GM12878 (cell line): ENCODE measurements around the gene DHRS4. TPM values are rescaled to one million over a fixed set of nuclear protein-coding genes. Genes with fewer than 3 reads are reported as not detected.
"Not testable (repeated sequence)": the region's sequence is repeated elsewhere in the genome, so short reads cannot be mapped to it uniquely, and the experiment has no call there.

Source experiments
- ATAC-seq: fragments of 200-7000 bp; cut with Tn5 transposase; 3 replicates; pipeline ENCODE4 v1.9.1; 2020; ENCODE audit warnings: mild to moderate bottlenecking, moderate library complexity
- BruUV-seq: library from RNA; stranded (reverse); fragments of 400-500 nt; replicated peaks from 2 replicates; lab custom pipeline; 2021; lab: Mats Ljungman, UMichigan
- CTCF ChIA-PET: fragments of 300-600 bp; sonication (Branson Sonifier 250); formaldehyde crosslinking; extraction: SDS; loops from one replicate; lab custom pipeline; 2021; ENCODE audit warnings: inconsistent platforms; lab: Yijun Ruan, JAX
- POLR2A ChIA-PET: fragments of 350-600 bp; formaldehyde crosslinking; extraction: SDS; loops from one replicate; lab custom pipeline; 2021; ENCODE audit warnings: inconsistent platforms; lab: Charles Lee
- RAD21 ChIA-PET: fragments of 300-600 bp; sonication (Branson Sonifier 250); formaldehyde crosslinking; loops from one replicate; lab custom pipeline; 2023; ENCODE audit warnings: antibody characterized with exemption; ENCODE audit not compliant: unreplicated experiment; lab: Charles Lee
- SMC1A ChIA-PET: fragments of 300-600 bp; sonication (Branson Sonifier 250); formaldehyde crosslinking; loops from one replicate; lab custom pipeline; 2023; ENCODE audit not compliant: unreplicated experiment, uncharacterized antibody; lab: Charles Lee
- DNase-seq: peaks from one replicate; pipeline ENCODE4 v3.0.0-alpha.2; 2011; ENCODE audit warnings: low read depth, low spot score
- FAIRE-seq: peaks from 3 replicates; lab custom pipeline; 2011; peaks lifted over from hg19 to GRCh38; lab: Jason Lieb, UNC
- H2AFZ ChIP-seq: 2 replicates; pipeline ENCODE4 v1.6.0; 2011; ENCODE audit warnings: low read depth, low read length, control low read depth; ENCODE audit not compliant: control insufficient read depth
- H3K27ac ChIP-seq: 2 replicates; pipeline ENCODE4 v1.5.1; 2011; ENCODE audit warnings: control low read depth; ENCODE audit not compliant: control insufficient read depth, insufficient read depth
- H3K27me3 ChIP-seq, 2 experiments: replicated peaks in 1 of 2; 2 replicates each; pipeline versions ENCODE4 v1.6.0 to v1.6.1; 2011; ENCODE audit warnings: low read length in 1 of 2; ENCODE audit not compliant: control insufficient read depth in 2 of 2, insufficient read depth in 2 of 2
- H3K36me3 ChIP-seq, 2 experiments: 2 replicates each; pipeline ENCODE4 v1.5.1; 2011; ENCODE audit warnings: low read length in 1 of 2; ENCODE audit not compliant: control insufficient read depth in 2 of 2, insufficient read depth in 2 of 2
- H3K4me1 ChIP-seq: 2 replicates; pipeline ENCODE4 v1.6.1; 2011; ENCODE audit warnings: mild to moderate bottlenecking, low read length, moderate library complexity, mixed read lengths; ENCODE audit not compliant: control insufficient read depth, insufficient read depth
- H3K4me2 ChIP-seq: 2 replicates; pipeline ENCODE4 v1.6.0; 2011; ENCODE audit warnings: control low read depth; ENCODE audit not compliant: control insufficient read depth, insufficient read depth
- H3K4me3 ChIP-seq: fragments of 200-600 bp; sonication (generic); 2 replicates; pipeline ENCODE4 v1.5.1; 2016
- H3K79me2 ChIP-seq: 2 replicates; pipeline ENCODE4 v1.6.0; 2011; ENCODE audit warnings: low read length; ENCODE audit not compliant: control insufficient read depth, insufficient read depth
- H3K9ac ChIP-seq: 2 replicates; pipeline ENCODE4 v1.8.0; 2011; ENCODE audit warnings: low read length, control low read depth, mixed read lengths; ENCODE audit not compliant: control insufficient read depth, insufficient read depth
- H3K9me3 ChIP-seq: replicated peaks from 3 replicates; pipeline ENCODE4 v1.5.1; 2011; ENCODE audit warnings: mild to moderate bottlenecking, low read length; ENCODE audit not compliant: control insufficient read depth, insufficient read depth
- H4K20me1 ChIP-seq: 2 replicates; pipeline ENCODE4 v1.6.0; 2011; ENCODE audit not compliant: control insufficient read depth, insufficient read depth
- CTCF ChIP-seq, 3 experiments: IDR thresholded peaks in 2 of 3; conservative IDR thresholded peaks in 1 of 3; 2 replicates each; pipeline ENCODE4 v1.5.1; 2011; ENCODE audit warnings: low read depth in 3 of 3, low read length in 3 of 3, mild to moderate bottlenecking in 3 of 3, control low read depth in 2 of 3, moderate library complexity in 2 of 3, inconsistent platforms in 1 of 3, mixed read lengths in 1 of 3; ENCODE audit not compliant: control insufficient read depth in 2 of 3, insufficient read depth in 1 of 3; ENCODE audit errors: extremely low read depth in 1 of 3
- WGBS: methylation state at CpG from one replicate; pipeline ENCODE4 v1.1.6; 2016; ENCODE audit warnings: low lambda C conversion rate; ENCODE audit not compliant: insufficient replicate concordance, insufficient coverage; ENCODE audit errors: missing lambda C conversion rate; 5-methylcytosine and 5-hydroxymethylcytosine counted together
- in situ Hi-C: fragments of 300-500 bp; cut with MboI; formaldehyde crosslinking; loops from 9 replicates; pipeline ENCODE4 v1.14.3; 2018; ENCODE audit warnings: mixed read lengths
- intact Hi-C: fragments of 100-400 bp; cut with micrococcal nuclease; formaldehyde crosslinking; loops from one replicate; pipeline ENCODE4 v1.14.2; 2022; ENCODE audit not compliant: unreplicated experiment
- polyA plus RNA-seq, 11 experiments: library from polyadenylated mRNA; depleted of rRNA in 4 of 11; unstranded in 6 of 11; stranded (reverse) in 5 of 11; fragments of >200 nt; fragmentation: Nextera tagmentation in 4 of 11; fragmentation: Illumina TruSeq in 1 of 11; extraction: Ambion mirVana in 4 of 11; extraction: Trizol in 1 of 11; gene quantifications; 1 replicate in 1 of 11; 2 replicates in 10 of 11; pipeline versions ENCODE4 v1.2.1 to v1.2.3, GENCODE V29; 2011 to 2016; ENCODE audit warnings: inconsistent platforms in 2 of 11, missing spikeins in 2 of 11, low read depth in 1 of 11
- total RNA-seq, 4 experiments: library from RNA; depleted of rRNA in 3 of 4; stranded (reverse); fragments of >200 nt in 3 of 4; fragmentation: Illumina TruSeq in 1 of 4; extraction: Trizol in 1 of 4; gene quantifications; 2 replicates each; pipeline versions ENCODE4 v1.2.1 to v1.2.3, GENCODE V29; 2013 to 2021

DHRS4 gene
- total and polyA plus RNA-seq, 10 of the 15 experiments (the other 5 are each of a cell fraction or from before 2014, with no cell fraction given): 2.4 to 38.1 (median 22.2) TPM

GRCh38 chr14:23974041-23974440 lies 20.5 kb downstream of the DHRS4 start:
- H3K36me3 ChIP-seq, H3K4me2 ChIP-seq, H3K9me3 ChIP-seq, H3K4me3 ChIP-seq, H3K27ac ChIP-seq, ATAC-seq, H3K9ac ChIP-seq, H2AFZ ChIP-seq, H3K4me1 ChIP-seq, H3K27me3 ChIP-seq, BruUV-seq, H3K79me2 ChIP-seq, H4K20me1 ChIP-seq, POLR2A ChIA-PET, DNase-seq, FAIRE-seq: not testable (repeated sequence)
- ChIA-PET CTCF (interaction anchor here (1.0 to 2.2 kb wide), 4 partner anchors 41 to 116 kb away, joined by 3 to 7 read pairs (median 4); no protein-coding TSS in a partner anchor), SMC1A (interaction anchor here (1.2 to 2.4 kb wide), 3 partner anchors 41 to 135 kb away, joined by 7 to 12 read pairs (median 8); no protein-coding TSS in a partner anchor), RAD21 (interaction anchor here (1.1 to 1.2 kb wide), 2 partner anchors 41 to 117 kb away, joined by 3 to 5 read pairs; no protein-coding TSS in a partner anchor)
- in situ Hi-C loops (loop anchor here (10.0 kb wide), 1 partner anchor 61 kb away; no protein-coding TSS in a partner anchor), intact Hi-C loops (loop anchor here (1.0 kb wide), 1 partner anchor 40 kb away; no protein-coding TSS in a partner anchor)

- POLR2A ChIA-PET: interaction anchor here (0.6 kb wide), 1 partner anchor 793 kb away, joined by 3 read pairs; no protein-coding TSS in a partner anchor
- FAIRE-seq, SMC1A ChIA-PET, H4K20me1 ChIP-seq, H3K4me2 ChIP-seq, RAD21 ChIA-PET, BruUV-seq, H3K36me3 ChIP-seq, H3K4me3 ChIP-seq, H2AFZ ChIP-seq, DNase-seq, H3K27ac ChIP-seq, H3K79me2 ChIP-seq, H3K27me3 ChIP-seq, intact Hi-C loops, H3K9ac ChIP-seq, H3K9me3 ChIP-seq, H3K4me1 ChIP-seq: not testable (repeated sequence)
- ATAC-seq: peak; percentile 66
- TF ChIP-seq CTCF (IDR thresholded peaks at IDR 0.05 in 2 of 3, conservative IDR thresholded peaks at IDR 0.05 in 1 of 3; ENCODE audit: control insufficient read depth in 2 of 3, extremely low read depth in 1 of 3, insufficient read depth in 1 of 3, low read depth in 3 of 3, low read length in 3 of 3): 0 out of 6 replicates have a peak, but pooled peaks of 1 of the 3 experiments have one; percentile 9
- WGBS: 57% methylated on average over 2 of the region's 2 CpGs
- in situ Hi-C loops: loop anchor here (5.0 to 10.0 kb wide), 3 partner anchors 35 to 115 kb away; partner anchors contain the start of gene PCK2
- CTCF ChIA-PET: interaction anchor here (0.6 to 1.0 kb wide), 2 partner anchors 37 to 105 kb away, joined by 3 read pairs; no protein-coding TSS in a partner anchor
Observed at GRCh38 chr14:23977208-23977607, 23.6 kb downstream of the DHRS4 start.

GRCh38 chr14:23981951-23982813 lies 28.6 kb downstream of the DHRS4 start:
- H3K9me3 ChIP-seq, POLR2A ChIA-PET, intact Hi-C loops, H3K9ac ChIP-seq, FAIRE-seq, H3K79me2 ChIP-seq, H3K27ac ChIP-seq, SMC1A ChIA-PET, in situ Hi-C loops, BruUV-seq, H3K27me3 ChIP-seq, H2AFZ ChIP-seq, H3K4me3 ChIP-seq, H3K4me1 ChIP-seq, CTCF ChIA-PET, DNase-seq, H4K20me1 ChIP-seq, RAD21 ChIA-PET, ATAC-seq, H3K36me3 ChIP-seq, H3K4me2 ChIP-seq: not testable (repeated sequence)
- 86% methylated on average over 6 of the region's 10 CpGs for WGBS
